Neuronal stem cell (in vitro differentiated cells): ENCODE results near the gene RAB40C.

ENCODE experiments used
- DNase-seq: peaks from one replicate; pipeline ENCODE4 v3.0.0-alpha.2; 2013; ENCODE audit warnings: low spot score
- H2AFZ ChIP-seq: one replicate; pipeline ENCODE4 v1.6.1; 2013; ENCODE audit warnings: mild to moderate bottlenecking, low read length, inconsistent platforms
- H2AK5ac ChIP-seq: 2 replicates; pipeline ENCODE4 v1.6.1; 2013; ENCODE audit warnings: low read depth, mild to moderate bottlenecking, inconsistent platforms, low read length, moderate library complexity, mixed read lengths
- H2BK120ac ChIP-seq: 2 replicates; pipeline ENCODE4 v1.6.1; 2013; ENCODE audit warnings: low read depth, mild to moderate bottlenecking, inconsistent platforms, low read length, moderate library complexity, mixed read lengths
- H2BK12ac ChIP-seq: one replicate; pipeline ENCODE4 v1.6.1; 2013; ENCODE audit warnings: low read length, inconsistent platforms
- H2BK15ac ChIP-seq: 2 replicates; pipeline ENCODE4 v1.6.1; 2013; ENCODE audit warnings: mild to moderate bottlenecking, low read length, inconsistent platforms, mixed read lengths
- H2BK5ac ChIP-seq: one replicate; pipeline ENCODE4 v1.6.1; 2013; ENCODE audit warnings: inconsistent platforms, mild to moderate bottlenecking, low read length, moderate library complexity
- H3K14ac ChIP-seq: one replicate; pipeline ENCODE4 v1.6.1; 2013; ENCODE audit warnings: low read length, inconsistent platforms
- H3K18ac ChIP-seq: 2 replicates; pipeline ENCODE4 v1.6.1; 2013; ENCODE audit warnings: low read length, inconsistent platforms
- H3K23ac ChIP-seq: 2 replicates; pipeline ENCODE4 v1.6.1; 2013; ENCODE audit warnings: low read depth, mild to moderate bottlenecking, mixed read lengths, low read length, inconsistent platforms; ENCODE audit not compliant: poor library complexity
- H3K27ac ChIP-seq: replicated peaks from 3 replicates; pipeline ENCODE4 v1.5.1; 2013; ENCODE audit warnings: low read length, inconsistent platforms
- H3K27me3 ChIP-seq, 3 experiments: 2 replicates each; pipeline ENCODE4 v1.6.1; 2013; ENCODE audit warnings: low read length in 3 of 3, mild to moderate bottlenecking in 2 of 3, inconsistent platforms in 1 of 3, low read depth in 1 of 3, mixed read lengths in 1 of 3, moderate library complexity in 1 of 3; ENCODE audit not compliant: control insufficient read depth in 3 of 3, insufficient read depth in 3 of 3
- H3K36me3 ChIP-seq, 2 donors: replicated peaks in 1 of 2; 2 replicates each; pipeline ENCODE4 v1.6.1; 2013; ENCODE audit warnings: low read length in 2 of 2; ENCODE audit not compliant: control insufficient read depth in 2 of 2, insufficient read depth in 2 of 2
- H3K4ac ChIP-seq: 2 replicates; pipeline ENCODE4 v1.6.1; 2013; ENCODE audit warnings: inconsistent platforms, mild to moderate bottlenecking, low read length, moderate library complexity
- H3K4me1 ChIP-seq, 2 donors: 1 replicate in 1 of 2; 2 replicates in 1 of 2; pipeline ENCODE4 v1.6.1; 2013; ENCODE audit warnings: low read length in 2 of 2, low read depth in 1 of 2; ENCODE audit not compliant: control insufficient read depth in 2 of 2, insufficient read depth in 1 of 2
- H3K4me2 ChIP-seq: one replicate; pipeline ENCODE4 v1.6.1; 2013; ENCODE audit warnings: mild to moderate bottlenecking, low read length, inconsistent platforms; ENCODE audit not compliant: insufficient read depth, poor library complexity, severe bottlenecking
- H3K4me3 ChIP-seq, 2 donors: 2 replicates each; pipeline ENCODE4 v1.5.1; 2013; ENCODE audit warnings: low read length in 2 of 2, mild to moderate bottlenecking in 2 of 2, inconsistent platforms in 1 of 2, moderate library complexity in 1 of 2
- H3K79me1 ChIP-seq: one replicate; pipeline ENCODE4 v1.6.1; 2013; ENCODE audit warnings: low read depth, mild to moderate bottlenecking, inconsistent platforms, low read length, moderate library complexity
- H3K9ac ChIP-seq: one replicate; pipeline ENCODE4 v1.6.1; 2013; ENCODE audit warnings: mild to moderate bottlenecking, low read depth, low read length, inconsistent platforms; ENCODE audit not compliant: poor library complexity
- H3K9me3 ChIP-seq, 2 donors: replicated peaks in 1 of 2; 2 replicates each; pipeline versions ENCODE3 to v1.6.1; 2013; ENCODE audit warnings: low read length in 2 of 2, mild to moderate bottlenecking in 2 of 2, inconsistent platforms in 1 of 2, low read depth in 1 of 2, mixed read lengths in 1 of 2, moderate library complexity in 1 of 2; ENCODE audit not compliant: control insufficient read depth in 2 of 2, insufficient read depth in 1 of 2
- H4K8ac ChIP-seq: one replicate; pipeline ENCODE4 v1.6.1; 2013; ENCODE audit warnings: low read depth, mild to moderate bottlenecking, inconsistent platforms, low read length, moderate library complexity
- H4K91ac ChIP-seq: one replicate; pipeline ENCODE4 v1.6.1; 2013; ENCODE audit warnings: low read length, low read depth, mild to moderate bottlenecking, inconsistent platforms; ENCODE audit not compliant: poor library complexity
- WGBS, 2 donors: extraction: QIAGEN DNeasy Blood & Tissue Kit; methylation state at CpG; one replicate each; pipeline ENCODE4 v1.1.7; 2013; ENCODE audit warnings: missing lambda C conversion rate in 2 of 2, mixed read lengths in 1 of 2; ENCODE audit not compliant: insufficient read length in 2 of 2, insufficient replicate concordance in 1 of 2; ENCODE audit errors: extremely low coverage in 2 of 2; 5-methylcytosine and 5-hydroxymethylcytosine counted together

The RAB40C gene

DNA sequence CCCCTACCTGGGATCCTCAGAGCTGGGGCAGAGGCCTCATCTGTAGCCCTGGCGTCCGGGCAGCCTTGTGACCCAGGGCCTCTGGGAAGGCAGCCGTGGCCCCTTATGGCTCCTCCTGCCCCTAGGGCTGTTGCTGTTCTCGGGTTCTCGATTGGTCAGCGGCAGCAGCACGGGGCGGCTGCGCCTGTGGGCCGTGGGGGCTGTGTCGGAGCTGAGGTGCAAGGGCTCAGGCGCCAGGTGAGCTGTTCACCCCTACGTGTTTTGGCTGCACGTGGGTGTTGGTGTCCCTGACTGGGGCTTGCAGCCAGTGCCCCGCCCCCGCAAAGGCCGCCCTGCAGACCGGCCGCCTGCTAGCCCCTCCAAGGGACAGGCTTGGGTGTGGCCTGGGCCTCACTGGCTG is 72.2 kb downstream of the RAB40C start:
- H4K91ac ChIP-seq: no peak overlapping the region
- peaks cover 11 to 48% of the 10 kb centered on the region in 2 donors for H3K36me3 ChIP-seq
- H3K27me3 ChIP-seq: no peaks in the 10 kb centered on the region
- H3K9ac ChIP-seq: no peak overlapping the region
- no peak overlapping the region for H3K18ac ChIP-seq
- H3K23ac ChIP-seq: no peak overlapping the region
- WGBS, 2 donors: no CpG with 5 or more reads among the region's 19 CpGs
- H3K4me2 ChIP-seq: no peak overlapping the region
- no peak overlapping the region for H2BK5ac ChIP-seq
- H3K4me1 ChIP-seq: peaks cover 3 to 6% of the 10 kb centered on the region in 2 donors
- H4K8ac ChIP-seq: no peak overlapping the region
- no peak overlapping the region for H3K14ac ChIP-seq
- H3K4me3 ChIP-seq: no peak overlapping the region
- H2AFZ ChIP-seq: no peak overlapping the region
- DNase-seq: no peak
- no peaks in the 10 kb centered on the region for H3K9me3 ChIP-seq
- H2BK120ac ChIP-seq: no peak overlapping the region
- no peak overlapping the region for H2BK15ac ChIP-seq
- H3K4ac ChIP-seq: no peak overlapping the region
- H3K27ac ChIP-seq: no peak overlapping the region
- peaks cover 15% of the 10 kb centered on the region for H3K79me1 ChIP-seq
- H2BK12ac ChIP-seq: no peak overlapping the region
- peak overlapping the region; percentile 99 for H2AK5ac ChIP-seq

DNA sequence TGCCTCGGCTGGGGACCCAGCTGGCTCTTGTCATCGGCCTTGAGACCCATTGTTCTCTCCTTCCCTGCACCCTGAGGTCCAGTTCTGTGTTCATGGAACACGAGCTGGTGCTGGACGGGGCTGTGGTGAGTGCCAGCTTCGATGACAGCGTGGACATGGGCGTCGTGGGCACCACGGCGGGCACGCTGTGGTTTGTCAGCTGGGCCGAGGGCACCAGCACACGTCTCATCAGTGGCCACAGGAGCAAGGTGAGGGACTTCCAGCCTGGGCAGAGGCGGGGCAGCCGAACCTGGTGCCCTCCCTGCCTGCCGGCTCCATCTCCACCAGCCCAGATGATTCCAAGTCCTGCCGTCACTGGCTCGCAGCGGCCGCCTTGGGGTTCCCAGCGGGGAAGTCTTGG is 72.7 kb downstream of the RAB40C start:
- no peaks in the 10 kb centered on the region for H3K27me3 ChIP-seq
- H2AFZ ChIP-seq: no peak overlapping the region
- no peak overlapping the region for H4K8ac ChIP-seq
- no peak overlapping the region for H2BK120ac ChIP-seq
- peaks cover 3 to 6% of the 10 kb centered on the region in 2 donors for H3K4me1 ChIP-seq
- H2BK5ac ChIP-seq: no peak overlapping the region
- DNase-seq: no peak
- H3K4me2 ChIP-seq: no peak overlapping the region
- H3K79me1 ChIP-seq: peaks cover 15% of the 10 kb centered on the region
- no peak overlapping the region for H3K4ac ChIP-seq
- no peak overlapping the region for H2BK15ac ChIP-seq
- peak overlapping the region; percentile 56 for H2AK5ac ChIP-seq
- H3K18ac ChIP-seq: no peak overlapping the region
- no peaks in the 10 kb centered on the region for H3K9me3 ChIP-seq
- H4K91ac ChIP-seq: no peak overlapping the region
- H3K36me3 ChIP-seq: peaks cover 11 to 43% of the 10 kb centered on the region in 2 donors
- no peak overlapping the region for H3K23ac ChIP-seq
- H3K14ac ChIP-seq: no peak overlapping the region
- peak overlapping the region in 1 of 2 donors; percentile 28 for H3K4me3 ChIP-seq
- no peak overlapping the region for H2BK12ac ChIP-seq
- no peak overlapping the region for H3K27ac ChIP-seq
- H3K9ac ChIP-seq: peak overlapping the region; percentile 60
- no CpG with 5 or more reads among the region's 21 CpGs for WGBS, 2 donors

DNA sequence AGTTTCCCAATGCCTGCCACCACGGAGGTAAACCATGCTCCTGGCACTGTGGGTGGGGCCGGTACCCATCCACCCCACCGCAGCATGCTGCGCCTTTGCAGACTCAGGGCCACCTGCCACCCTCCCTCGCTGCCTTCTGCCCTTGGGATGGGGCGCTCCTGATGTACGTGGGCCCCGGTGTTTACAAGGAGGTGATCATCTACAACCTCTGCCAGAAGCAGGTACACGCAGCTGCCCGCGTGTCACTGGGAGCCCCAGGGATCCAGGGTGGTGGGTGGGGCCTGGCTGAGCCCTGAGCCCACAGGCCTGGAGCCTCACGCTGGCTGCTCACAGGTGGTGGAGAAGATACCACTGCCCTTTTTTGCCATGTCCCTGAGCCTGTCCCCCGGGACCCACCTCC is 76.7 kb downstream of the RAB40C start:
- Histone ChIP-seq H2BK12ac (peak overlapping the region; percentile 49), H3K4me1 (peaks cover 2 to 6% of the 10 kb centered on the region in 2 donors), H2AFZ (no peak overlapping the region), H3K18ac (no peak overlapping the region), H3K4me3 (no peak overlapping the region), H3K4ac (no peak overlapping the region), H3K36me3 (peaks cover 29 to 40% of the 10 kb centered on the region in 2 donors), H2BK5ac (no peak overlapping the region), H3K9ac (peak overlapping the region; percentile 79), H4K8ac (peak overlapping the region; percentile 9), H2BK120ac (peak overlapping the region; percentile 91), H2BK15ac (peak overlapping the region; percentile 87), H3K27me3 (no peaks in the 10 kb centered on the region), H2AK5ac (peak overlapping the region; percentile 98), H3K9me3 (no peaks in the 10 kb centered on the region), H3K79me1 (peaks cover 27% of the 10 kb centered on the region), H3K27ac (no peak overlapping the region), H3K4me2 (no peak overlapping the region), H4K91ac (no peak overlapping the region), H3K23ac (peak overlapping the region; percentile 73), H3K14ac (no peak overlapping the region)
- WGBS, 2 donors: no CpG with 5 or more reads among the region's 13 CpGs
- no peak for DNase-seq

DNA sequence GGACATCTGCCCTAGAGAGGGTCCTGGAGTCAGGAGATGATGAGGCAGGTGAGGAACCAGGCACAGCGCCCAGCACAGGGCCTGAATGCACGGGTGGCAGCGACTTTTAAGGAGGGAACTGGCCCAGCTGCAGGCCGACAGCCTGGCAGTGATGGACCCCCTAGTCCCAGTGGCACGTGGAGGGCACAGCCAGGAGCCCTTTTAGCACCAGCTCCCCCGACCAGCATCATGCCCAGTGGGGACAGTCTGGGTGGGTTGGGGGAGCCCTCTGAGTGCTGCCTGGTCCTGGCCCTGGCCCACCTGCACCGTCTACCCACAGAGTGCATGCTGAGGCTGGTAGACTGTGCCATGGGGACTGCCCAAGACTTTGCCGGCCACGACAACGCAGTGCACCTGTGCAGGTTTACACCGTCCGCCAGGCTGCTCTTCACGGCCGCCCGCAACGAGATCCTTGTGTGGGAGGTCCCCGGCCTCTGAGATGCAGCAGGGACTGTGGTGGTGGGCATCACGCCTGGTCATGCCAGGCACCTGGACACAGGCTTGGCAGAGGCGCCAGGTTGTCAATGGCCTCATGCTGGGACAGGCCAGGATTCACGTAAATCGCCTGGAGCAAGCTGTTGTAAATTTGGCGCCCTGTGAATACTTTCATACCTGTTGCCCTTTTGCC is 77.4 kb downstream of the RAB40C start:
- H3K9me3 ChIP-seq: no peaks in the 10 kb centered on the region
- peak overlapping the region; percentile 80 for H2BK12ac ChIP-seq
- no peak overlapping the region for H3K14ac ChIP-seq
- no peak overlapping the region for H3K27ac ChIP-seq
- H2BK120ac ChIP-seq: no peak overlapping the region
- DNase-seq: no peak
- H2AK5ac ChIP-seq: peak overlapping the region; percentile 98
- H4K8ac ChIP-seq: no peak overlapping the region
- H4K91ac ChIP-seq: no peak overlapping the region
- WGBS, 2 donors: no CpG with 5 or more reads among the region's 22 CpGs
- peaks cover 34 to 40% of the 10 kb centered on the region in 2 donors for H3K36me3 ChIP-seq
- peak overlapping the region; percentile 76 for H2AFZ ChIP-seq
- peak overlapping the region; percentile 87 for H2BK15ac ChIP-seq
- H3K27me3 ChIP-seq: no peaks in the 10 kb centered on the region
- peak overlapping the region; percentile 46 for H3K23ac ChIP-seq
- H3K4me1 ChIP-seq: peaks cover 2 to 6% of the 10 kb centered on the region in 2 donors
- H3K18ac ChIP-seq: peak overlapping the region; percentile 63
- no peak overlapping the region for H2BK5ac ChIP-seq
- H3K4me2 ChIP-seq: no peak overlapping the region
- H3K79me1 ChIP-seq: peaks cover 24% of the 10 kb centered on the region
- H3K4me3 ChIP-seq: no peak overlapping the region
- no peak overlapping the region for H3K4ac ChIP-seq
- H3K9ac ChIP-seq: peak overlapping the region; percentile 53
